Glutamatergic neuron (in vitro differentiated cells): ENCODE measurements around the gene STOX1. TPM values are rescaled to one million over a fixed set of nuclear protein-coding genes. Genes with fewer than 3 reads are reported as not detected.

Experiments used
- DNase-seq: peaks from one replicate; pipeline ENCODE4 v3.0.0; 2022
- H3K27ac Mint-ChIP-seq: one replicate; pipeline ENCODE4 v1.8.0; 2020; ENCODE audit warnings: mild to moderate bottlenecking, mixed read lengths, inconsistent platforms; ENCODE audit not compliant: unreplicated experiment
- H3K27me3 Mint-ChIP-seq: one replicate; pipeline ENCODE4 v1.8.0; 2020; ENCODE audit warnings: mild to moderate bottlenecking, moderate library complexity, mixed read lengths, inconsistent platforms; ENCODE audit not compliant: unreplicated experiment
- H3K36me3 Mint-ChIP-seq: one replicate; pipeline ENCODE4 v1.8.0; 2020; ENCODE audit warnings: mild to moderate bottlenecking, mixed read lengths, inconsistent platforms; ENCODE audit not compliant: unreplicated experiment
- H3K4me1 Mint-ChIP-seq: one replicate; pipeline ENCODE4 v1.8.0; 2020; ENCODE audit warnings: mild to moderate bottlenecking, low read depth, mixed read lengths, inconsistent platforms; ENCODE audit not compliant: unreplicated experiment
- H3K4me3 Mint-ChIP-seq: one replicate; pipeline ENCODE4 v1.8.0; 2020; ENCODE audit warnings: mild to moderate bottlenecking, mixed read lengths, inconsistent platforms; ENCODE audit not compliant: unreplicated experiment
- H3K9me3 Mint-ChIP-seq: one replicate; pipeline ENCODE4 v1.8.0; 2020; ENCODE audit warnings: mild to moderate bottlenecking, moderate library complexity, mixed read lengths, inconsistent platforms; ENCODE audit not compliant: unreplicated experiment
- long read RNA-seq: library from polyadenylated mRNA; unstranded; transcript quantifications from one replicate; pipeline ENCODE4 v2.0.0, GENCODE V29; 2020; ENCODE audit not compliant: unreplicated experiment
- total RNA-seq: library from RNA; stranded (reverse); fragmentation: NEBNext Ultra II Directional; extraction: Animal tissue kit (Norgen Biotek cat#: 25700); gene quantifications from one replicate; pipeline ENCODE4 v1.2.1, GENCODE V29; 2021; ENCODE audit not compliant: unreplicated experiment
- TF ChIP-seq, protein P1 (sequence below): fragments of 200-600 bp; sonication (generic); IDR thresholded peaks from one replicate; pipeline ENCODE4 v1.5.0; 2021; ENCODE audit not compliant: partially characterized antibody, unreplicated experiment

STOX1 gene, protein sequence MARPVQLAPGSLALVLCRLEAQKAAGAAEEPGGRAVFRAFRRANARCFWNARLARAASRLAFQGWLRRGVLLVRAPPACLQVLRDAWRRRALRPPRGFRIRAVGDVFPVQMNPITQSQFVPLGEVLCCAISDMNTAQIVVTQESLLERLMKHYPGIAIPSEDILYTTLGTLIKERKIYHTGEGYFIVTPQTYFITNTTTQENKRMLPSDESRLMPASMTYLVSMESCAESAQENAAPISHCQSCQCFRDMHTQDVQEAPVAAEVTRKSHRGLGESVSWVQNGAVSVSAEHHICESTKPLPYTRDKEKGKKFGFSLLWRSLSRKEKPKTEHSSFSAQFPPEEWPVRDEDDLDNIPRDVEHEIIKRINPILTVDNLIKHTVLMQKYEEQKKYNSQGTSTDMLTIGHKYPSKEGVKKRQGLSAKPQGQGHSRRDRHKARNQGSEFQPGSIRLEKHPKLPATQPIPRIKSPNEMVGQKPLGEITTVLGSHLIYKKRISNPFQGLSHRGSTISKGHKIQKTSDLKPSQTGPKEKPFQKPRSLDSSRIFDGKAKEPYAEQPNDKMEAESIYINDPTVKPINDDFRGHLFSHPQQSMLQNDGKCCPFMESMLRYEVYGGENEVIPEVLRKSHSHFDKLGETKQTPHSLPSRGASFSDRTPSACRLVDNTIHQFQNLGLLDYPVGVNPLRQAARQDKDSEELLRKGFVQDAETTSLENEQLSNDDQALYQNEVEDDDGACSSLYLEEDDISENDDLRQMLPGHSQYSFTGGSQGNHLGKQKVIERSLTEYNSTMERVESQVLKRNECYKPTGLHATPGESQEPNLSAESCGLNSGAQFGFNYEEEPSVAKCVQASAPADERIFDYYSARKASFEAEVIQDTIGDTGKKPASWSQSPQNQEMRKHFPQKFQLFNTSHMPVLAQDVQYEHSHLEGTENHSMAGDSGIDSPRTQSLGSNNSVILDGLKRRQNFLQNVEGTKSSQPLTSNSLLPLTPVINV
- total RNA-seq = 0.47 TPM
- long read RNA-seq = 0 reads

DNA sequence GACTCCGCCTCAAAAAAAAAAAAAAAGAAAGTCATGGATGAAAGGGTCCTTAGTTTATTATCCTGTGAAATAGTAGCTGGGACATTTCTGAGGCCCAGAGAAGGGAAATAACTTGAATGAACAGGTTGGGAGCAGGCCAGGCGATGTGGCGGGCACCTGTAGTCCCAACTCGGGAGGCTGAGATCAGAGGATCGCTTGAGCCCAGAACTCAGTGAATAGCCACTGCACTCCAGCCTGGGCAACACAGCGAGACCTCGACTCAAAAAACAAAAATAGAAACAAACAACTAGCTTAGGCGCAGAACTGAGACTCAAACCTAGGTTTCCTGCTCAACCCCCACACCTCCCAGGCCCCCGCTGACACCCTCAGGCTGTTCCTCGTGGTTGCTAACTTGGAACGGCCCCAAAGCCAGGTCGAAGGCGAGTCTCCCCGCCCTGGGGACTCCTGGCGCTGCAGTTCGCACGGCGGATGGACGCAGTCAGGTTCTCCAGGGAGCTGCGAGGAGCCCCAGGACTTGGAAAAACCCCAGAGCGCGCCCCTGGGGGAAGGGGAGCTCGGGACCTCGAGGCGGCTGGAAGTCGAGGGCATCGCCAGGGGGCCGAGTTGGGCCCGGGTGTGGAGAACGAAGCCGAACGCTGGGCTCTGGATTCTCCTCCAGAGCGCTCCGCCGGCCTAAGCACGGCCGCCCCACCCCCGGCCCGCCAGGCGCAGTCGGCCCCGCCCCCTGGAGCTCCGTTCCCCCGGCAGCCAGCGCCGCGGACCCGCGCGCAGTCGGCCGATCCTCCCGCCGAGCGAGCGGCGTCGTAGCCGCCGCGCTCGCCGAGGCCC lies at the start of gene STOX1:
TSS of gene STOX1 (plus strand) at position 768 of the 828 bp plus-strand sequence. CDS start 93 bp downstream, outside the sequence.
- peak within 1 kb of the TSS; percentile 22 for H3K27ac Mint-ChIP-seq
- peak within 1 kb of the TSS; percentile 80 for H3K4me3 Mint-ChIP-seq
- H3K9me3 Mint-ChIP-seq = peaks cover 1% of the 10 kb centered on the region
- TF ChIP-seq, protein P1, sequence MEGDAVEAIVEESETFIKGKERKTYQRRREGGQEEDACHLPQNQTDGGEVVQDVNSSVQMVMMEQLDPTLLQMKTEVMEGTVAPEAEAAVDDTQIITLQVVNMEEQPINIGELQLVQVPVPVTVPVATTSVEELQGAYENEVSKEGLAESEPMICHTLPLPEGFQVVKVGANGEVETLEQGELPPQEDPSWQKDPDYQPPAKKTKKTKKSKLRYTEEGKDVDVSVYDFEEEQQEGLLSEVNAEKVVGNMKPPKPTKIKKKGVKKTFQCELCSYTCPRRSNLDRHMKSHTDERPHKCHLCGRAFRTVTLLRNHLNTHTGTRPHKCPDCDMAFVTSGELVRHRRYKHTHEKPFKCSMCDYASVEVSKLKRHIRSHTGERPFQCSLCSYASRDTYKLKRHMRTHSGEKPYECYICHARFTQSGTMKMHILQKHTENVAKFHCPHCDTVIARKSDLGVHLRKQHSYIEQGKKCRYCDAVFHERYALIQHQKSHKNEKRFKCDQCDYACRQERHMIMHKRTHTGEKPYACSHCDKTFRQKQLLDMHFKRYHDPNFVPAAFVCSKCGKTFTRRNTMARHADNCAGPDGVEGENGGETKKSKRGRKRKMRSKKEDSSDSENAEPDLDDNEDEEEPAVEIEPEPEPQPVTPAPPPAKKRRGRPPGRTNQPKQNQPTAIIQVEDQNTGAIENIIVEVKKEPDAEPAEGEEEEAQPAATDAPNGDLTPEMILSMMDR = no peak
- no peaks in the 10 kb centered on the region for H3K4me1 Mint-ChIP-seq
- DNase-seq = peak; percentile 77
- no peaks in the 10 kb centered on the region for H3K36me3 Mint-ChIP-seq
- H3K27me3 Mint-ChIP-seq = peaks cover 7% of the 10 kb centered on the region

DNA sequence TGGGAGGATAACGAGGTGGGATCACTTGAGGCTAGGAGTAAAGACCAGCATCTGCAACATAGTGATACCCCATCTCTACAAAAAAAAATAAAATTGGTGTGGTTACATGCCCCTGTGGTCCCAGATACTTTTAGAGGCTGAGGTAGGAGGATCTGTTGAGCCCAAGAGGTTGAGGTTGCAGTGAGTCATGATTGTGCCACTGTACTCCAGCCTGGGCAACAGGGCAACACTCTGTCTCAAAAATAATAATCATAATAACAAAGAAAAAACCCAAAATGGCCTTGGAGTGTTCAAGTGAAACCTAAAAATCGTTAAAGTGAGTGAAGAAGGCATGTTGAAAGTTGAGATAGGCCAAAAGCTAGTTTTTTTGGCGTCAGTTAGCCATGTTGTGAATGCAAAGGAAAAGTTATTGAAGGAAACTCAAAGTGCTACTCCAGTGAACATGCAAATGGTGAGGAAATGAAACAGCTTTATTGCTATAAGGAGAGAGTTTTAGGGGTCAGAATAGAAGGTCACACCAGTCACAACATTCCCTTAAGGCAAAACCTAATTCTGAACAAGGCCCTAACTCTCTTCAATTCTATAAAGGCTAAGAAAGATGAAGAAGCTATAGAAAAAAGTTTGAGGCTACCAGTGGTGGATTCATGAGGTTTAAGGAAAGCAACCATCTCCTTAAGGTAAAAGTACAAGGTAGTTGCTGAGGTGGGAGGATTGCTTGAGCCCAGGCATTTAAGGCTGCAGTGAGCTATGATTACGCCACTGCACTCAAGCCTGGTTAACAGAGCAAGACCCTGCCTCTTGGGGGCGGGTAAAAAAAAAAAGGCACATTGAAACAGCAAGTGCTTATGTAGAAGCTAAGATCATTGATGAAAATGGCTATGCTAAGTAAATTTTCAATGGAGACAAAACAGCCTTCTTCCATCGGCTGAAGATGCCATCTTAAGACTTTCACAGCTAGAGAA lies 45.4 kb upstream of the STOX1 start:
- H3K27me3 Mint-ChIP-seq = no peaks in the 10 kb centered on the region
- peaks cover 3% of the 10 kb centered on the region for H3K36me3 Mint-ChIP-seq
- no peak for DNase-seq
- no peaks in the 10 kb centered on the region for H3K9me3 Mint-ChIP-seq
- H3K4me1 Mint-ChIP-seq = no peaks in the 10 kb centered on the region
- no peak overlapping the region for H3K27ac Mint-ChIP-seq
- H3K4me3 Mint-ChIP-seq = no peak overlapping the region
- TF ChIP-seq, protein P1 = no peak

DNA sequence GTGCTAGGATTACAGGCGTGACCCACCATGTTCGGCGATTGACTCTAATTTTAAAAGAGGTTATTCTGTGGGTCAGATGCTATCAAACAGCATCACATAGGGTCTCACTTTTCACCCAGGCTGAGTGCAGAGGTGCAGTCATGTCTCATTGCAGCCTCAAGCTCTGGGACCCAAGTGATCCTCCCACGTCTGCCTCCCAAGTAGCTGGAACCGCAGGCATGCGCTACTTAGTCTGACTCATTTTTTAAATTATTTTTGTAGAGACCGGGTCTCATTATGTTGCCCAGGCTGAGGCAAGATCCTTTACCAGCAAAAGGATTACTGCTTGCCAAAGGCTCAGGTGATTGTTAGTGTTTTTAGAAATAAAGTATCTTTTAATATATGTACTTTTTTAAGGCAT lies 42.9 kb upstream of the STOX1 start:
- H3K4me3 Mint-ChIP-seq = no peak overlapping the region
- no peak overlapping the region for H3K27ac Mint-ChIP-seq
- DNase-seq = no peak
- H3K36me3 Mint-ChIP-seq = no peaks in the 10 kb centered on the region
- H3K4me1 Mint-ChIP-seq = no peaks in the 10 kb centered on the region
- H3K27me3 Mint-ChIP-seq = no peaks in the 10 kb centered on the region
- TF ChIP-seq, protein P1 = no peak
- no peaks in the 10 kb centered on the region for H3K9me3 Mint-ChIP-seq

DNA sequence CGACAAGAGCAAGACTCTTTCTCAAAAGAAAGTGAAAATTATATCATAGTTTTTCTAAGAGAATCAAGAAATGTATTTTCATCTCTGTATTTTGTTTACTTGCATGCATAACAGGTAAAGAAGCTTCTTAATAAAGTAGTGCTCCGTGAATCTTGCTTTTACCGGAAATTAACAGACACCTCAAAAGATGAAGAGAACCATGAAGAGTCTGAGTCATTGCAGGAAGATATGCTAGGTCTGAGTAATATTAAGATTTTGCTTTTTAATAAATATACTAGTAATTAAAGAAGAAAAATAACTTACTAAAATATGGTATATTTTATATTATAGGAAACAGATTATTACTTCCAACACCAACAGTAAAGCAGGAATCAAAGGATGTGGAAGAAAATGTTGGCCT lies 39.5 kb upstream of the STOX1 start:
- no peaks in the 10 kb centered on the region for H3K4me1 Mint-ChIP-seq
- H3K36me3 Mint-ChIP-seq = no peaks in the 10 kb centered on the region
- DNase-seq = no peak
- H3K4me3 Mint-ChIP-seq = no peak overlapping the region
- no peaks in the 10 kb centered on the region for H3K27me3 Mint-ChIP-seq
- TF ChIP-seq, protein P1 = no peak
- H3K27ac Mint-ChIP-seq = no peak overlapping the region
- no peaks in the 10 kb centered on the region for H3K9me3 Mint-ChIP-seq
